SU-DHL-6 (cell line): ENCODE measurements around the gene OXSR1.

Source experiments
- CTCF ChIP-seq: fragments of 200-600 bp; sonication (generic); IDR thresholded peaks from one replicate; pipeline ENCODE4 v1.5.1; 2017; ENCODE audit warnings: antibody characterized with exemption, mild to moderate bottlenecking, low read length, moderate library complexity; ENCODE audit not compliant: insufficient read depth, poor library complexity, severe bottlenecking
- EZH2phosphoT487 ChIP-seq: fragments of 200-600 bp; sonication (generic), shearing (Covaris generic); conservative IDR thresholded peaks from 2 replicates; pipeline ENCODE4 v1.6.1; 2018; ENCODE audit warnings: mild to moderate bottlenecking, antibody characterized with exemption, low read length, moderate library complexity, mixed read lengths

GRCh38 chr3:38278841-38279240 lies 113.5 kb downstream of the OXSR1 start:
- TF ChIP-seq CTCF (no peak), EZH2phosphoT487 (no peak)
